SU-DHL-6 (cell line): ENCODE measurements around the gene SSRP1.

Source experiments
- H2AFZ ChIP-seq: fragments of 200-600 bp; sonication (generic); 2 replicates; pipeline ENCODE4 v1.6.1; 2014; ENCODE audit warnings: low read depth, mild to moderate bottlenecking, moderate library complexity, mixed read lengths, antibody characterized with exemption, low read length; ENCODE audit not compliant: severe bottlenecking
- H3F3A ChIP-seq: fragments of 200-600 bp; shearing (Covaris generic); 2 replicates; pipeline ENCODE4 v1.6.0; 2016; ENCODE audit warnings: antibody characterized with exemption, mild to moderate bottlenecking; ENCODE audit not compliant: insufficient read depth
- H3K27ac ChIP-seq: fragments of 200-600 bp; sonication (generic); 2 replicates; pipeline ENCODE4 v1.5.1; 2016; ENCODE audit warnings: low read depth, mild to moderate bottlenecking, low read length, moderate library complexity, mixed read lengths
- H3K27me3 ChIP-seq: fragments of 200-600 bp; sonication (generic), shearing (Covaris generic); 2 replicates; pipeline ENCODE4 v1.6.0; 2014; ENCODE audit warnings: mild to moderate bottlenecking, low read length
- H3K36me3 ChIP-seq: fragments of 200-600 bp; sonication (generic); 2 replicates; pipeline ENCODE4 v1.6.1; 2014; ENCODE audit warnings: mild to moderate bottlenecking, low read length, mixed read lengths
- H3K4me2 ChIP-seq: fragments of 300-600, 200-600 bp; shearing (Covaris generic), sonication (generic); 2 replicates; pipeline ENCODE4 v1.6.0; 2014; ENCODE audit warnings: low read length, low read depth, mild to moderate bottlenecking; ENCODE audit not compliant: poor library complexity, severe bottlenecking
- H3K4me3 ChIP-seq: fragments of 200-600 bp; sonication (generic); 2 replicates; pipeline ENCODE4 v1.5.1; 2014; ENCODE audit warnings: antibody characterized with exemption, low read length, mild to moderate bottlenecking, mixed read lengths; ENCODE audit not compliant: insufficient read depth, poor library complexity, severe bottlenecking
- H3K79me2 ChIP-seq: fragments of 200-600 bp; sonication (generic); 2 replicates; pipeline ENCODE4 v1.6.1; 2014; ENCODE audit warnings: mild to moderate bottlenecking, low read length, moderate library complexity; ENCODE audit not compliant: insufficient read depth
- H3K9ac ChIP-seq: fragments of 200-600 bp; sonication (generic); 2 replicates; pipeline ENCODE4 v1.7.0; 2014; ENCODE audit warnings: mild to moderate bottlenecking, low read length
- H3K9me2 ChIP-seq: fragments of 200-600 bp; sonication (generic); replicated peaks from 2 replicates; pipeline ENCODE4 v1.6.1; 2014; ENCODE audit warnings: low read length; ENCODE audit not compliant: insufficient read depth
- H3K9me3 ChIP-seq: fragments of 200-600 bp; sonication (generic); 2 replicates; pipeline ENCODE4 v1.6.1; 2014; ENCODE audit warnings: low read length, mixed read lengths; ENCODE audit not compliant: insufficient read depth
- H4K20me1 ChIP-seq: fragments of 200-600 bp; sonication (generic); 2 replicates; pipeline ENCODE4 v1.6.1; 2014; ENCODE audit warnings: low read depth, mild to moderate bottlenecking, antibody characterized with exemption, low read length, moderate library complexity, mixed read lengths
- EZH2phosphoT487 ChIP-seq: fragments of 200-600 bp; sonication (generic), shearing (Covaris generic); conservative IDR thresholded peaks from 2 replicates; pipeline ENCODE4 v1.6.1; 2018; ENCODE audit warnings: mild to moderate bottlenecking, antibody characterized with exemption, low read length, moderate library complexity, mixed read lengths
- TF ChIP-seq, protein P1 (sequence below): fragments of 200-600 bp; sonication (generic); IDR thresholded peaks from one replicate; pipeline ENCODE4 v1.5.1; 2017; ENCODE audit warnings: antibody characterized with exemption, mild to moderate bottlenecking, low read length, moderate library complexity; ENCODE audit not compliant: insufficient read depth, poor library complexity, severe bottlenecking

The SSRP1 gene

DNA sequence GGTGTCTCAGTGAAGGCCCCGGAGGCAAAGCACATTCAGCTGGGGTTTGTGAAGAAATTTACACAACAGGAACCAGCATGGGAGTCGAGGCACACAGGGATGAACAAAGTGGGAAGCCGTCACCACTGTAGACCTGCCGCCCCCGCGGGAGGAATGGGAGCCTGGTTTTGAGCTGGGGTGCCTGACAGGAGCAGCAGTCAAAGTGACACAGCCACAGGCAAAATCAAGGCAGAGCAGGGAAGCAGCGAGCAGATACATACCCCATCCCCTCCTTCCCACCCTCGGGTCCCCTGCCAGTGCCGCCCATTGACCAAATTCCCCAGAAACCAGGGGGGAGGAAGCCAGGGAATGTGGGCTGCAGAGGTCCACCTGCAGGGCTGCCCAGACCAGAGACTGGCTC lies 23.3 kb upstream of the SSRP1 start:
- Histone ChIP-seq H3K4me3 (no peak overlapping the region), H3K79me2 (no peaks in the 10 kb centered on the region), H3K27me3 (no peaks in the 10 kb centered on the region), H3K9me3 (no peaks in the 10 kb centered on the region), H3K4me2 (no peak overlapping the region), H3K27ac (no peak overlapping the region), H2AFZ (no peak overlapping the region), H3K9me2 (no peaks in the 10 kb centered on the region), H3K36me3 (no peaks in the 10 kb centered on the region), H3F3A (no peaks in the 10 kb centered on the region), H3K9ac (no peak overlapping the region), H4K20me1 (no peaks in the 10 kb centered on the region)
- TF ChIP-seq EZH2phosphoT487: no peak
- TF ChIP-seq, protein P1, sequence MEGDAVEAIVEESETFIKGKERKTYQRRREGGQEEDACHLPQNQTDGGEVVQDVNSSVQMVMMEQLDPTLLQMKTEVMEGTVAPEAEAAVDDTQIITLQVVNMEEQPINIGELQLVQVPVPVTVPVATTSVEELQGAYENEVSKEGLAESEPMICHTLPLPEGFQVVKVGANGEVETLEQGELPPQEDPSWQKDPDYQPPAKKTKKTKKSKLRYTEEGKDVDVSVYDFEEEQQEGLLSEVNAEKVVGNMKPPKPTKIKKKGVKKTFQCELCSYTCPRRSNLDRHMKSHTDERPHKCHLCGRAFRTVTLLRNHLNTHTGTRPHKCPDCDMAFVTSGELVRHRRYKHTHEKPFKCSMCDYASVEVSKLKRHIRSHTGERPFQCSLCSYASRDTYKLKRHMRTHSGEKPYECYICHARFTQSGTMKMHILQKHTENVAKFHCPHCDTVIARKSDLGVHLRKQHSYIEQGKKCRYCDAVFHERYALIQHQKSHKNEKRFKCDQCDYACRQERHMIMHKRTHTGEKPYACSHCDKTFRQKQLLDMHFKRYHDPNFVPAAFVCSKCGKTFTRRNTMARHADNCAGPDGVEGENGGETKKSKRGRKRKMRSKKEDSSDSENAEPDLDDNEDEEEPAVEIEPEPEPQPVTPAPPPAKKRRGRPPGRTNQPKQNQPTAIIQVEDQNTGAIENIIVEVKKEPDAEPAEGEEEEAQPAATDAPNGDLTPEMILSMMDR: no peak

GRCh38 chr11:57358543-57358961 lies 22.9 kb upstream of the SSRP1 start:
- no peak overlapping the region for H2AFZ ChIP-seq
- no peaks in the 10 kb centered on the region for H4K20me1 ChIP-seq
- no peak overlapping the region for H3K27ac ChIP-seq
- TF ChIP-seq EZH2phosphoT487: no peak
- TF ChIP-seq, protein P1: no peak
- no peak overlapping the region for H3K4me3 ChIP-seq
- H3K27me3 ChIP-seq: no peaks in the 10 kb centered on the region
- H3K9me2 ChIP-seq: no peaks in the 10 kb centered on the region
- no peaks in the 10 kb centered on the region for H3F3A ChIP-seq
- no peak overlapping the region for H3K9ac ChIP-seq
- H3K79me2 ChIP-seq: no peaks in the 10 kb centered on the region
- H3K36me3 ChIP-seq: no peaks in the 10 kb centered on the region
- H3K4me2 ChIP-seq: no peak overlapping the region
- no peaks in the 10 kb centered on the region for H3K9me3 ChIP-seq

DNA sequence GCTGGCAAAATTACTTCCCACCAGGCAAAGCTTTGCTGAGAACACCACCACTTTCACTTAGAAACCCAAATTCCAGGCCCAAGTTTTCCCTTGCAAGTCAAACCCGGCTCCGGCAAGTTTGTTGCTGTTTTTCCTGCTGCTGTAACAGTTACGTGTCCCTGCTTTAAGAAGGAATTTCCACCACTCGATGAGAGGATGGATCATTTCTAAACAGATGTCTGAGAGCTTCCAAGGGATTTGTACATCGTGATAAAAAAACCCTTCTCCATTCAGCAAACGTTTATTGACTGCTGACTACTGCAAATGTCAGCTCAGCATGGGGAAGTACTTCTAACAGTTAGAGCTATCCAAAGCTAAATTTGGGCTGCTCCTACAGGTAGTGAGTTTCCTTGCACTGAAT lies 22.2 kb upstream of the SSRP1 start:
- H3K9me3 ChIP-seq: no peaks in the 10 kb centered on the region
- no peaks in the 10 kb centered on the region for H3K79me2 ChIP-seq
- H2AFZ ChIP-seq: no peak overlapping the region
- no peaks in the 10 kb centered on the region for H3K9me2 ChIP-seq
- TF ChIP-seq EZH2phosphoT487: no peak
- TF ChIP-seq, protein P1: no peak
- no peaks in the 10 kb centered on the region for H3K36me3 ChIP-seq
- no peaks in the 10 kb centered on the region for H3F3A ChIP-seq
- H3K27ac ChIP-seq: no peak overlapping the region
- H4K20me1 ChIP-seq: no peaks in the 10 kb centered on the region
- H3K27me3 ChIP-seq: no peaks in the 10 kb centered on the region
- H3K9ac ChIP-seq: no peak overlapping the region
- no peak overlapping the region for H3K4me3 ChIP-seq
- no peak overlapping the region for H3K4me2 ChIP-seq

DNA sequence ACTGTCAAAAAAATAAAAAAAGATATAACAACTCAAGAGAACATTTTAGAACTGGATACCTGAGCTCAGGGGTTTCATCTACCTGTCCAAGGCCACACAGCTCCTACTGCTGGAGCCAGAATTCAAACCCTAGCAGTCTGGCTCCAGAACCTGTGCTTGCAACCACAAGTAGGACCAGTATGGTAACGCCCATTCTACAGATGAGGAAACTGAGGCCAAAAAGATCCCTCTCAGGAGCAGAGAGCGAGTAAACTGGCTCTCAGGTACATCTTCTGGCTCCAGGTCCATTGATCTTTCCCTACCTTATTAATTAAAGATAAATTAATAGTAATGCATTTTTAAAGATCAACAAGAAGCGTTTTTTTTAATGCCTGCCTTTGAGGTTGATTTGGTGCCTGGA lies 21.6 kb upstream of the SSRP1 start:
- Histone ChIP-seq H3K9me3 (no peaks in the 10 kb centered on the region), H3K36me3 (no peaks in the 10 kb centered on the region), H3K79me2 (no peaks in the 10 kb centered on the region), H3K4me2 (no peak overlapping the region), H3K27ac (no peak overlapping the region), H4K20me1 (no peaks in the 10 kb centered on the region), H2AFZ (no peak overlapping the region), H3K27me3 (no peaks in the 10 kb centered on the region), H3K4me3 (no peak overlapping the region), H3K9ac (no peak overlapping the region), H3F3A (no peaks in the 10 kb centered on the region), H3K9me2 (no peaks in the 10 kb centered on the region)
- no peak for TF ChIP-seq EZH2phosphoT487
- TF ChIP-seq, protein P1: no peak
